Measurements from ENCODE around the gene SDF4. TPM values are rescaled to one million over a fixed set of nuclear protein-coding genes. Genes with fewer than 3 reads are reported as not detected.

Gene SDF4
- total RNA-seq, 1 experiment from 2014 or later, result 82.0 TPM

DNA sequence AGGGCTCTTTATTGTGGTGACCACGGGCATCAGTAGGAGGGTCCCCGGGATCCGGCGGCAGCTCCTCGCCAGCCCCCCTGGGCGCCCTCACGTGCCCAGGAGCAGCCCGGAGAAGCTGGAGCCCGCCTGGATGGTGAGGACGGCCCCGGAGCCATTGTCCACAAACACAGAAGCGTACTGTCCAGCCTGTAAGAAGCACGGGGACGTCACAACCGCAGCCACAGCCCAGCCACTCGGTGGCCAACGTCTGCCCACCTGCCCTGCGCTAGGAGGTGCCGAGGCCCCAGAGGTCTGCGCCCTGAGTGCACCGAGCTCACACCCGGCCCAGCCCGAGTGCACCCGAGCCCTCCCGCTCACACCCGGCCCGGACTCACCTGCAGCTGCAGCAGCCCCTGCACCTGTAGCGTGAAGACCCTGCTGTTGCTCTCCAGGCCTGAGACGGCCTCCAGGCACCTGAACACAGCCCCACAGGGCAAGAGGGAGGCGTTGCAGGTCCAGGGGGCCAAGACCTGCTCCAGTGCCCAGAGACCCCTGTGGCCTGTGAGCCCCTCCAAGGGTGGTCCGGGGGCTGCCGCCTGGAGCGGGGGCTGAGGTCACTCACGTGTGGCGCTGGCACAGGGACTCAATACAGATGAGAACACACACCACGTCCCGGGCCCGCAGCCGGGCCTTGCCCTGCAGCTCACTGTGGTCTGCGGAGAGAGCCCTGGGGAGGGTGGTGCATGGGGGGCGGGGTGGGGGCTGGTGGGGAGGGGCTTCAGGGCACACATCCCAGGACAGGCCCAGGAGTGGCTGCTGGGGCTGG lies 10.9 kb upstream of the SDF4 start:
- no peak overlapping the region for H3K56ac ChIP-seq (ENCODE audit: insufficient read length, low read depth, low read length)
- no peaks in the 10 kb centered on the region for H3K9me3 Mint-ChIP-seq
- no peak overlapping the region for H2BK12ac ChIP-seq (ENCODE audit: insufficient read length, low read depth, low read length)
- H3K79me2 ChIP-seq (ENCODE audit: insufficient read depth, low read length), result no peaks in the 10 kb centered on the region
- no peaks in the 10 kb centered on the region for H3K9me3 ChIP-seq (ENCODE audit: control insufficient read depth, low read depth, low read length)
- no peak overlapping the region for H4K8ac ChIP-seq (replicated peaks; ENCODE audit: insufficient read length, low read depth, low read length)
- no peak for TF ChIP-seq CTCF (conservative IDR thresholded peaks at IDR 0.05)
- H3K14ac ChIP-seq (ENCODE audit: insufficient read depth, low read length), result no peak overlapping the region
- H3K27me3 Mint-ChIP-seq (ENCODE audit: low read depth), result peaks cover 12% of the 10 kb centered on the region
- H3K9ac ChIP-seq (ENCODE audit: extremely low read depth, insufficient read length, low read length), result no peak overlapping the region
- H3K4me3 Mint-ChIP-seq, result no peak overlapping the region
- no peak overlapping the region for H2AFZ ChIP-seq (ENCODE audit: low read length)
- H3K23me2 ChIP-seq (ENCODE audit: insufficient read length, low read depth, low read length, poor library complexity, severe bottlenecking), result no peaks in the 10 kb centered on the region
- peaks cover 0 to 6% of the 10 kb centered on the region in 2 experiments; a peak in 2 of 4 replicates for H3K4me1 Mint-ChIP-seq
- H3K27me3 ChIP-seq (ENCODE audit: insufficient read depth, low read length), result no peaks in the 10 kb centered on the region
- no peaks in the 10 kb centered on the region for H3K79me1 ChIP-seq (ENCODE audit: insufficient read depth, low read depth, low read length, poor library complexity, severe bottlenecking)
- no peak overlapping the region for H2BK15ac ChIP-seq (ENCODE audit: low read depth, low read length)
- no peak overlapping the region for H3K27ac ChIP-seq (ENCODE audit: insufficient read length, low read depth, low read length)
- DNase-seq, result no peak
- H4K5ac ChIP-seq (ENCODE audit: insufficient read length, low read depth, low read length), result no peak overlapping the region
- H2BK5ac ChIP-seq (ENCODE audit: insufficient read length, low read length), result no peak overlapping the region
- H3K18ac ChIP-seq (ENCODE audit: insufficient read length, low read depth, low read length), result no peak overlapping the region
- H3K4ac ChIP-seq (ENCODE audit: low read depth, low read length), result no peak overlapping the region
- no peak overlapping the region for H2AK5ac ChIP-seq (ENCODE audit: insufficient read length, low read length)
- no peaks in the 10 kb centered on the region for H3K36me3 Mint-ChIP-seq (ENCODE audit: insufficient read depth in 1 of 3, low read depth in 3 of 3)
- no peak overlapping the region for H3K4me2 ChIP-seq (ENCODE audit: insufficient read depth, insufficient read length, low read length)
- H2BK20ac ChIP-seq (ENCODE audit: low read depth, low read length, poor library complexity, severe bottlenecking), result no peak overlapping the region
- H3K23ac ChIP-seq (ENCODE audit: insufficient read length, low read depth, low read length), result no peak overlapping the region
- no CpG with 5 or more reads among the region's 41 CpGs for WGBS (ENCODE audit: extremely low coverage, insufficient read length, low lambda C conversion rate)
- H3K4me1 ChIP-seq (ENCODE audit: insufficient read depth, low read length), result no peaks in the 10 kb centered on the region
- H3T11ph ChIP-seq (ENCODE audit: low read length), result no peak overlapping the region
- H4K91ac ChIP-seq (ENCODE audit: insufficient read length, low read depth, low read length), result no peak overlapping the region
- no peaks in the 10 kb centered on the region for H4K20me1 ChIP-seq (ENCODE audit: control insufficient read depth, insufficient read depth, insufficient read length)
- no peak overlapping the region for H3K27ac Mint-ChIP-seq
- no peak overlapping the region for H2BK120ac ChIP-seq (ENCODE audit: low read depth, low read length, poor library complexity, severe bottlenecking)

Measured in H9 (cell line).